ENCODE results near the gene ATOH1.

The ATOH1 gene

GRCh38 chr4:93842601-93843252, 14.2 kb downstream of the ATOH1 start:
- H3K27ac ChIP-seq, result no peak overlapping the region
- ChIA-PET POLR2A (ENCODE audit: low non-redundant PET) (no interaction called here), CTCF (interaction anchor here (0.7 kb wide), 1 partner anchor 294 kb away, joined by 3 read pairs; no protein-coding TSS in a partner anchor)
- TF ChIP-seq CTCF (conservative IDR thresholded peaks at IDR 0.05; ENCODE audit: low read depth), result no peak
- no peak for DNase-seq (ENCODE audit: low spot score)

GRCh38 chr4:93843772-93844171, 15.2 kb downstream of the ATOH1 start:
- DNase-seq (ENCODE audit: low spot score), result no peak
- no peak overlapping the region for H3K27ac ChIP-seq
- no peak for TF ChIP-seq CTCF (conservative IDR thresholded peaks at IDR 0.05; ENCODE audit: low read depth)
- POLR2A ChIA-PET (ENCODE audit: low non-redundant PET), result no interaction called here
- CTCF ChIA-PET, result no interaction called here

- DNase-seq (ENCODE audit: low spot score), result no peak
- H3K27ac ChIP-seq, result no peak overlapping the region
- TF ChIP-seq CTCF (conservative IDR thresholded peaks at IDR 0.05; ENCODE audit: low read depth), result no peak
- CTCF ChIA-PET, result no interaction called here
- POLR2A ChIA-PET (ENCODE audit: low non-redundant PET), result no interaction called here
Observed at GRCh38 chr4:93852680-93853079, 24.1 kb downstream of the ATOH1 start.

DNA sequence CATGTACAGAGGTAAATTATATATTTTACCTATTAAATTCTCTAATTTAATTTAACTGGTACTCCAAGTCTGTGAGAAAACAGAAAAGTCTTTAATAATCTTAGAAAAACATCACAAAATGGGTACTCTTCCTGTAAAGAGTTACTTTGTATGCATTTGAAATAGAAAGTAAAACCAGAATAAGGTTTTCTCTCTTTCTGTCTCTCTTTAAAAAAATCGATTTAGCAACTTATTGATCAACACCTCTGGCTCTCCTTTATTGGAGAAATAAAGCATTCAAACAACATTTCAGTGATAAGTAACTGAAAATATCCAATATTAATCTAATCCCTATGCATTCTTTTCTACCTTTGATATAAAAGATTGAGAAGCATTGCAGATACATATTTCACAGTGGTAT, 27.4 kb downstream of the ATOH1 start:
- no peak for DNase-seq (ENCODE audit: low spot score)
- TF ChIP-seq CTCF (conservative IDR thresholded peaks at IDR 0.05; ENCODE audit: low read depth), result no peak
- ChIA-PET POLR2A (ENCODE audit: low non-redundant PET) (no interaction called here), CTCF (interaction anchor here (0.6 kb wide), 1 partner anchor 21 kb away, joined by 3 read pairs; no protein-coding TSS in a partner anchor)
- no peak overlapping the region for H3K27ac ChIP-seq

- TF ChIP-seq CTCF (conservative IDR thresholded peaks at IDR 0.05; ENCODE audit: low read depth), result no peak
- no peak overlapping the region for H3K27ac ChIP-seq
- POLR2A ChIA-PET (ENCODE audit: low non-redundant PET), result no interaction called here
- CTCF ChIA-PET, result no interaction called here
- no peak for DNase-seq (ENCODE audit: low spot score)
Observed at GRCh38 chr4:93865650-93866049, 37.1 kb downstream of the ATOH1 start.

- no peak overlapping the region for H3K27ac ChIP-seq
- POLR2A ChIA-PET (ENCODE audit: low non-redundant PET), result no interaction called here
- DNase-seq (ENCODE audit: low spot score), result no peak
- no peak for TF ChIP-seq CTCF (conservative IDR thresholded peaks at IDR 0.05; ENCODE audit: low read depth)
- CTCF ChIA-PET, result no interaction called here
Observed at GRCh38 chr4:93867416-93868001, 39.0 kb downstream of the ATOH1 start.
